ENCODE data around the gene CD40.

The CD40 gene

GRCh38 chr20:46175127-46175494 lies 57.0 kb downstream of the CD40 start:
- no peak for DNase-seq

GRCh38 chr20:46176739-46177378 lies 58.7 kb downstream of the CD40 start:
- DNase-seq = no peak

- no peak for DNase-seq
Observed at GRCh38 chr20:46177768-46178167, 59.7 kb downstream of the CD40 start.

- DNase-seq = no peak
Observed at GRCh38 chr20:46178891-46179290, 60.8 kb downstream of the CD40 start.
